Activated T-cell treated with anti-CD3 and anti-CD28 coated beads, Interleukin-2, amount 50 U/mL, for 72 hours (primary cell): ENCODE data around the gene SULT4A1. TPM values are rescaled to one million over a fixed set of nuclear protein-coding genes. Genes with fewer than 3 reads are reported as not detected.

Experiments used
- ATAC-seq, 2 donors: fragments of 150-1000 bp; cut with Tn5 transposase; replicated peaks in 1 of 2; 2 replicates each; pipeline ENCODE4 v1.10.0; 2021; ENCODE audit warnings: moderate library complexity in 2 of 2, mild to moderate bottlenecking in 1 of 2
- DNase-seq, 2 donors: peaks; one replicate each; pipeline ENCODE4 v3.0.0; 2021 to 2022; ENCODE audit warnings: mixed read lengths in 1 of 2
- H3K27ac Mint-ChIP-seq: one replicate; pipeline ENCODE4 v1.8.0; 2022; ENCODE audit warnings: mild to moderate bottlenecking, moderate library complexity, mixed read lengths
- H3K27me3 Mint-ChIP-seq: one replicate; pipeline ENCODE4 v1.8.0; 2022; ENCODE audit warnings: low read depth, mixed read lengths
- H3K36me3 Mint-ChIP-seq, 2 donors: one replicate each; pipeline ENCODE4 v1.8.0; 2022; ENCODE audit warnings: mixed read lengths in 2 of 2, mild to moderate bottlenecking in 1 of 2; ENCODE audit not compliant: insufficient read depth in 2 of 2
- H3K4me1 Mint-ChIP-seq: one replicate; pipeline ENCODE4 v1.8.0; 2022; ENCODE audit warnings: low read depth, mixed read lengths
- H3K4me3 Mint-ChIP-seq, 2 donors: one replicate each; pipeline ENCODE4 v1.8.0; 2022; ENCODE audit warnings: mild to moderate bottlenecking in 2 of 2, mixed read lengths in 2 of 2, moderate library complexity in 2 of 2
- H3K9me3 Mint-ChIP-seq, 2 donors: one replicate each; pipeline ENCODE4 v1.8.0; 2022; ENCODE audit warnings: mixed read lengths in 2 of 2
- total RNA-seq, 2 donors: library from RNA; stranded (reverse); gene quantifications; one replicate each; pipeline ENCODE4 v1.2.3, GENCODE V29; 2022

Gene SULT4A1
- total RNA-seq, 2 donors from 2014 or later: not detected

GRCh38 chr22:43831561-43832392 lies 30.5 kb downstream of the SULT4A1 start:
- Mint-ChIP-seq H3K36me3 (no peaks in the 10 kb centered on the region), H3K4me1 (no peaks in the 10 kb centered on the region), H3K9me3 (no peaks in the 10 kb centered on the region), H3K4me3 (no peak overlapping the region), H3K27ac (no peak overlapping the region), H3K27me3 (no peaks in the 10 kb centered on the region)
- ATAC-seq (no peak), DNase-seq (no peak)

GRCh38 chr22:43830931-43831560 lies 31.3 kb downstream of the SULT4A1 start:
- DNase-seq (no peak), ATAC-seq (no peak)
- Mint-ChIP-seq H3K36me3 (no peaks in the 10 kb centered on the region), H3K4me1 (no peaks in the 10 kb centered on the region), H3K27me3 (no peaks in the 10 kb centered on the region), H3K9me3 (no peaks in the 10 kb centered on the region), H3K27ac (no peak overlapping the region), H3K4me3 (no peak overlapping the region)

GRCh38 chr22:43829904-43830851 lies 32.1 kb downstream of the SULT4A1 start:
- no peaks in the 10 kb centered on the region for H3K36me3 Mint-ChIP-seq
- ATAC-seq (no peak), DNase-seq (no peak)
- no peaks in the 10 kb centered on the region for H3K9me3 Mint-ChIP-seq
- no peaks in the 10 kb centered on the region for H3K27me3 Mint-ChIP-seq
- H3K27ac Mint-ChIP-seq: no peak overlapping the region
- H3K4me3 Mint-ChIP-seq: no peak overlapping the region
- H3K4me1 Mint-ChIP-seq: no peaks in the 10 kb centered on the region

- no peak for ATAC-seq
Observed at GRCh38 chr22:43828998-43829782, 33.1 kb downstream of the SULT4A1 start.

GRCh38 chr22:43828725-43828997 lies 33.7 kb downstream of the SULT4A1 start:
- no peaks in the 10 kb centered on the region for H3K9me3 Mint-ChIP-seq
- no peak overlapping the region for H3K4me3 Mint-ChIP-seq
- H3K27ac Mint-ChIP-seq: no peak overlapping the region

More at GRCh38 chr22:43828998-43829782, 33.1 kb downstream of the SULT4A1 start:
- no peak for DNase-seq
- no peak overlapping the region for H3K4me3 Mint-ChIP-seq
- no peaks in the 10 kb centered on the region for H3K9me3 Mint-ChIP-seq
- H3K27ac Mint-ChIP-seq: no peak overlapping the region
- H3K4me1 Mint-ChIP-seq: no peaks in the 10 kb centered on the region
- H3K36me3 Mint-ChIP-seq: no peaks in the 10 kb centered on the region
- H3K27me3 Mint-ChIP-seq: peaks cover 7% of the 10 kb centered on the region

GRCh38 chr22:43827926-43828724 lies 34.2 kb downstream of the SULT4A1 start:
- H3K4me3 Mint-ChIP-seq: no peak overlapping the region
- DNase-seq: no peak
- no peaks in the 10 kb centered on the region for H3K36me3 Mint-ChIP-seq
- no peaks in the 10 kb centered on the region for H3K4me1 Mint-ChIP-seq
- H3K9me3 Mint-ChIP-seq: no peaks in the 10 kb centered on the region
- no peak overlapping the region for H3K27ac Mint-ChIP-seq
- ATAC-seq: no peak
- peaks cover 8% of the 10 kb centered on the region for H3K27me3 Mint-ChIP-seq

More at GRCh38 chr22:43828725-43828997, 33.7 kb downstream of the SULT4A1 start:
- H3K27me3 Mint-ChIP-seq: peaks cover 8% of the 10 kb centered on the region
- ATAC-seq: no peak
- H3K4me1 Mint-ChIP-seq: no peaks in the 10 kb centered on the region
- H3K36me3 Mint-ChIP-seq: no peaks in the 10 kb centered on the region
- DNase-seq: no peak

GRCh38 chr22:43827003-43827735 lies 35.1 kb downstream of the SULT4A1 start:
- H3K36me3 Mint-ChIP-seq: no peaks in the 10 kb centered on the region
- peaks cover 8% of the 10 kb centered on the region for H3K27me3 Mint-ChIP-seq
- no peaks in the 10 kb centered on the region for H3K4me1 Mint-ChIP-seq
- H3K4me3 Mint-ChIP-seq: no peak overlapping the region
- no peak overlapping the region for H3K27ac Mint-ChIP-seq
- DNase-seq: no peak
- no peaks in the 10 kb centered on the region for H3K9me3 Mint-ChIP-seq
- no peak for ATAC-seq

GRCh38 chr22:43826142-43827002 lies 35.9 kb downstream of the SULT4A1 start:
- no peaks in the 10 kb centered on the region for H3K36me3 Mint-ChIP-seq
- no peaks in the 10 kb centered on the region for H3K9me3 Mint-ChIP-seq
- H3K27me3 Mint-ChIP-seq: peaks cover 8% of the 10 kb centered on the region
- ATAC-seq: no peak
- no peak overlapping the region for H3K27ac Mint-ChIP-seq
- H3K4me1 Mint-ChIP-seq: no peaks in the 10 kb centered on the region
- no peak overlapping the region for H3K4me3 Mint-ChIP-seq
- no peak for DNase-seq

GRCh38 chr22:43825651-43826050 lies 36.7 kb downstream of the SULT4A1 start:
- no peaks in the 10 kb centered on the region for H3K9me3 Mint-ChIP-seq
- no peak for DNase-seq
- H3K36me3 Mint-ChIP-seq: no peaks in the 10 kb centered on the region
- H3K27ac Mint-ChIP-seq: no peak overlapping the region
- H3K4me1 Mint-ChIP-seq: no peaks in the 10 kb centered on the region
- no peak for ATAC-seq
- H3K27me3 Mint-ChIP-seq: peaks cover 8% of the 10 kb centered on the region
- no peak overlapping the region for H3K4me3 Mint-ChIP-seq

GRCh38 chr22:43824724-43825420 lies 37.4 kb downstream of the SULT4A1 start:
- Mint-ChIP-seq H3K4me1 (no peaks in the 10 kb centered on the region), H3K27me3 (peaks cover 8% of the 10 kb centered on the region), H3K27ac (no peak overlapping the region), H3K9me3 (no peaks in the 10 kb centered on the region), H3K36me3 (no peaks in the 10 kb centered on the region), H3K4me3 (no peak overlapping the region)
- DNase-seq (no peak), ATAC-seq (no peak)
